Coronary artery (tissue), 2 donors: ENCODE data around the gene TRAPPC6A.

Experiments used
- DNase-seq: peaks from one replicate; pipeline ENCODE4 v3.0.0-alpha.2; 2017; ENCODE audit warnings: low spot score
- H3K27ac ChIP-seq, 2 donors: fragments of 200-600 bp; sonication (generic); one replicate each; pipeline ENCODE4 v1.5.1; 2016 to 2019
- H3K4me3 ChIP-seq: fragments of 200-600 bp; sonication (generic); 2 replicates; pipeline ENCODE4 v1.5.1; 2016; ENCODE audit warnings: mild to moderate bottlenecking, moderate library complexity
- CTCF ChIP-seq: fragments of 200-600 bp; sonication (generic); IDR thresholded peaks from one replicate; pipeline ENCODE4 v1.5.1; 2019; ENCODE audit warnings: antibody characterized with exemption

Gene TRAPPC6A

GRCh38 chr19:45141203-45141900, 36.7 kb downstream of the TRAPPC6A start:
- no peak for TF ChIP-seq CTCF
- DNase-seq: no peak
- H3K4me3 ChIP-seq: no peak overlapping the region
- H3K27ac ChIP-seq: no peak overlapping the region

GRCh38 chr19:45140533-45140932, 37.5 kb downstream of the TRAPPC6A start:
- Histone ChIP-seq H3K27ac (no peak overlapping the region), H3K4me3 (no peak overlapping the region)
- TF ChIP-seq CTCF: no peak
- DNase-seq: no peak

GRCh38 chr19:45140144-45140503, 37.9 kb downstream of the TRAPPC6A start:
- Histone ChIP-seq H3K27ac (no peak overlapping the region), H3K4me3 (no peak overlapping the region)
- DNase-seq: no peak
- TF ChIP-seq CTCF: no peak

GRCh38 chr19:45139286-45140143, 38.5 kb downstream of the TRAPPC6A start:
- TF ChIP-seq CTCF: no peak
- Histone ChIP-seq H3K27ac (no peak overlapping the region), H3K4me3 (no peak overlapping the region)
- no peak for DNase-seq

GRCh38 chr19:45138303-45138751, 39.7 kb downstream of the TRAPPC6A start:
- Histone ChIP-seq H3K4me3 (no peak overlapping the region), H3K27ac (no peak overlapping the region)
- DNase-seq: no peak
- TF ChIP-seq CTCF: no peak

- no peak for DNase-seq
- Histone ChIP-seq H3K27ac (no peak overlapping the region), H3K4me3 (no peak overlapping the region)
- TF ChIP-seq CTCF: no peak
Observed at GRCh38 chr19:45137179-45137761, 40.8 kb downstream of the TRAPPC6A start.
